A549 (cell line): ENCODE results near the gene BLMH.

Experiments
- BHLHE40 ChIP-seq: IDR thresholded peaks from 2 replicates; pipeline ENCODE4 v1.6.1; 2012; ENCODE audit warnings: low read depth, low read length, inconsistent platforms
- CHD2 ChIP-seq: fragments of 150-350 bp; IDR thresholded peaks from 2 replicates; pipeline ENCODE4 v1.6.1; 2014; ENCODE audit warnings: low read length; ENCODE audit not compliant: partially characterized antibody
- CHD4 ChIP-seq: fragments of 200-600 bp; sonication (generic); IDR thresholded peaks from 2 replicates; pipeline ENCODE4 v1.6.1; 2016; ENCODE audit warnings: antibody characterized with exemption, mild to moderate bottlenecking, borderline replicate concordance
- CTCF ChIP-seq: fragments of >200 bp; sonication (Bioruptor Twin); formaldehyde crosslinking; IDR thresholded peaks from 3 replicates; pipeline ENCODE4 v1.5.1; 2016
- KDM1A ChIP-seq: fragments of 200-600 bp; sonication (generic); IDR thresholded peaks from 2 replicates; pipeline ENCODE4 v1.6.1; 2016; ENCODE audit warnings: low read depth, mild to moderate bottlenecking
- MAX ChIP-seq: IDR thresholded peaks from 2 replicates; pipeline ENCODE4 v1.6.1; 2012
- MAZ ChIP-seq: fragments of 150-350 bp; IDR thresholded peaks from 2 replicates; pipeline ENCODE4 v1.6.1; 2014; ENCODE audit warnings: antibody characterized with exemption, low read depth, low read length, borderline replicate concordance
- POLR2A ChIP-seq: IDR thresholded peaks from 2 replicates; pipeline ENCODE4 v1.6.1; 2012; ENCODE audit warnings: mild to moderate bottlenecking, low read length
- POLR2AphosphoS2 ChIP-seq: conservative IDR thresholded peaks from 2 replicates; pipeline ENCODE4 v1.6.1; 2012; ENCODE audit warnings: low read length, improper control_type of control experiment, inconsistent platforms
- RAD21 ChIP-seq, 2 experiments: fragments of >200 bp in 1 of 2; sonication (Bioruptor Twin) in 1 of 2; formaldehyde crosslinking in 1 of 2; IDR thresholded peaks in 1 of 2; conservative IDR thresholded peaks in 1 of 2; 2 replicates in 1 of 2; 3 replicates in 1 of 2; pipeline ENCODE4 v1.6.1; 2012 to 2018; ENCODE audit warnings: inconsistent platforms in 1 of 2
- REST ChIP-seq: fragments of 200-600 bp; sonication (generic); IDR thresholded peaks from 2 replicates; pipeline ENCODE4 v1.6.1; 2016; ENCODE audit warnings: antibody characterized with exemption, mild to moderate bottlenecking, moderate library complexity
- USF2 ChIP-seq: fragments of 450-650 bp; IDR thresholded peaks from 2 replicates; pipeline ENCODE4 v1.6.1; 2014; ENCODE audit warnings: antibody characterized with exemption

- no peak for TF ChIP-seq CTCF
- no peak for TF ChIP-seq POLR2A
- no peak for TF ChIP-seq MAX
- TF ChIP-seq BHLHE40, result no peak
- TF ChIP-seq MAZ, result no peak
- TF ChIP-seq RAD21 (conservative IDR thresholded peaks at IDR 0.05 in 1 of 2, IDR thresholded peaks at IDR 0.05 in 1 of 2), result no peak
- no peak for TF ChIP-seq POLR2AphosphoS2
- TF ChIP-seq CHD4, result no peak
- no peak for TF ChIP-seq REST
- no peak for TF ChIP-seq CHD2
- TF ChIP-seq USF2, result no peak
- no peak for TF ChIP-seq KDM1A
These were observed 70.4 kb downstream of the BLMH start for GRCh38 chr17:30221346-30221745.
